Upper lobe of left lung (tissue), 6 donors: ENCODE measurements around the gene RASGRF2. TPM values are rescaled to one million over a fixed set of nuclear protein-coding genes. Genes with fewer than 3 reads are reported as not detected.

Experiments used
- ATAC-seq, 2 donors: fragments of 200-7000 bp; cut with Tn5 transposase; one replicate each; pipeline ENCODE4 v1.9.1; 2022; ENCODE audit warnings: mild to moderate bottlenecking in 2 of 2, moderate library complexity in 2 of 2; ENCODE audit not compliant: low FRiP score in 2 of 2
- DNase-seq, 2 donors: peaks; one replicate each; pipeline ENCODE4 v3.0.0-alpha.2; 2019 to 2020
- H3K27ac ChIP-seq, 4 donors: fragments of 200-600 bp; sonication (generic); one replicate each; pipeline ENCODE4 v1.5.1; 2016 to 2019
- H3K27me3 ChIP-seq, 4 donors: fragments of 200-600 bp; sonication (generic); one replicate each; pipeline ENCODE4 v1.5.1; 2017 to 2019
- H3K36me3 ChIP-seq, 4 donors: fragments of 200-600 bp; sonication (generic); one replicate each; pipeline ENCODE4 v1.5.1; 2016 to 2019
- H3K4me1 ChIP-seq, 4 donors: fragments of 200-600 bp; sonication (generic); one replicate each; pipeline ENCODE4 v1.5.1; 2018 to 2019
- H3K4me3 ChIP-seq, 4 donors: fragments of 200-600 bp; sonication (generic); one replicate each; pipeline ENCODE4 v1.5.1; 2017 to 2019; ENCODE audit warnings: mild to moderate bottlenecking in 2 of 4, moderate library complexity in 1 of 4
- H3K9me3 ChIP-seq, 4 donors: fragments of 200-600 bp; sonication (generic); one replicate each; pipeline ENCODE4 v1.5.1; 2018 to 2019
- CTCF ChIP-seq, 6 experiments: fragments of 450-650 bp in 4 of 6; fragments of 200-600 bp in 2 of 6; sonication (generic) in 2 of 6; IDR thresholded peaks; one replicate each; pipeline ENCODE4 v1.5.1; 2016 to 2019; ENCODE audit warnings: antibody characterized with exemption in 6 of 6
- EP300 ChIP-seq, 4 donors: sonication (generic); formaldehyde crosslinking; IDR thresholded peaks; one replicate each; pipeline ENCODE4 v1.5.1; 2017; ENCODE audit warnings: antibody characterized with exemption in 4 of 4, control low read depth in 2 of 4
- POLR2A ChIP-seq, 4 donors: fragments of 450-650 bp; IDR thresholded peaks; one replicate each; pipeline ENCODE4 v1.5.1; 2016 to 2017; ENCODE audit warnings: antibody characterized with exemption in 4 of 4, mild to moderate bottlenecking in 2 of 4
- POLR2AphosphoS5 ChIP-seq, 2 donors: sonication (generic); formaldehyde crosslinking; IDR thresholded peaks; one replicate each; pipeline ENCODE4 v1.5.1; 2017; ENCODE audit warnings: antibody characterized with exemption in 2 of 2
- WGBS, 2 donors: methylation state at CpG; one replicate each; pipeline ENCODE4 v1.1.5; 2017 to 2018; 5-methylcytosine and 5-hydroxymethylcytosine counted together
- total RNA-seq, 6 donors: library from RNA; depleted of rRNA in 4 of 6; stranded (reverse); fragments of >200 nt in 4 of 6; gene quantifications; one replicate each; pipeline versions ENCODE4 v1.1.0 to v1.2.1, GENCODE V29; 2016 to 2021
- donor health status: DM: no; HTN: no; CAD: no; lungs with moderate emphysema.
- donor health status: DM: no; HTN: yes; CAD: no; lungs with severe emphysema.

Gene RASGRF2
- total RNA-seq, 6 donors from 2014 or later: 1.5 to 10.5 (median 4.9) TPM

- no peak overlapping the region for H3K27ac ChIP-seq
- no peak for ATAC-seq
- WGBS, 2 donors: 90 to 93% methylated on average over 9 of the region's 9 CpGs
Measured at GRCh38 chr5:81164936-81165335, 204.8 kb downstream of the RASGRF2 start.

GRCh38 chr5:81165493-81166119, 205.4 kb downstream of the RASGRF2 start:
- H3K9me3 ChIP-seq: no peaks in the 10 kb centered on the region

More at GRCh38 chr5:81164936-81165335, 204.8 kb downstream of the RASGRF2 start:
- H3K27me3 ChIP-seq: no peaks in the 10 kb centered on the region
- DNase-seq: peak in 1 of 2 donors; percentile 4
- H3K4me3 ChIP-seq: no peak overlapping the region
- no peaks in the 10 kb centered on the region for H3K36me3 ChIP-seq
- H3K9me3 ChIP-seq: no peaks in the 10 kb centered on the region
- TF ChIP-seq POLR2AphosphoS5 (IDR thresholded peaks at IDR 0.05) (no peak), CTCF (IDR thresholded peaks at IDR 0.05) (no peak), POLR2A (IDR thresholded peaks at IDR 0.05) (no peak), EP300 (IDR thresholded peaks at IDR 0.05) (no peak)
- H3K4me1 ChIP-seq: peaks cover 0 to under 1% (median 0%) of the 10 kb centered on the region in 4 donors

DNA sequence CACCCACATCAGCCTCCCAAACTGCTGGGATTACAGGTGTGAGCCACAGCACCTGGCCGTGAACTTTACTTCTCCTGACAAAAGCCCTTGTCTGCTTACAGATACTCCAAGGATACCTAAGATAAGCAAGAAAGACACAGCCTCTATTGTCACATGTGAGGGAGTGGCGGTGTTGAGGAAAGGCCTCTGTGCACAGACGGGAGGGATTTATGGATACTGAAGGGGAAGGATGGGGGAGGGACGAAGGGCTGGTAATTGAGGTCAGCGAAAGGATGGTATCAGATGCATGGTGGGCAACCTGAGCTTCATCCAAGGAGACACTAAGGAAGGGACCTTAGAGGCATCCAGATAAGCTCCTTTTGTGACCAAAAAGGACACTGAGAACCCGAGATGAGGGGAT, 206.3 kb downstream of the RASGRF2 start:
- H3K27ac ChIP-seq: no peak overlapping the region
- WGBS, 2 donors: 91 to 93% methylated on average over 6 of the region's 6 CpGs
- no peaks in the 10 kb centered on the region for H3K36me3 ChIP-seq
- H3K27me3 ChIP-seq: no peaks in the 10 kb centered on the region
- ATAC-seq (no peak), DNase-seq (no peak)
- H3K4me1 ChIP-seq: peaks cover 0 to 4% (median 0%) of the 10 kb centered on the region in 4 donors
- no peak for TF ChIP-seq POLR2A (IDR thresholded peaks at IDR 0.05)
- TF ChIP-seq CTCF (IDR thresholded peaks at IDR 0.05): no peak
- TF ChIP-seq EP300 (IDR thresholded peaks at IDR 0.05): no peak
- TF ChIP-seq POLR2AphosphoS5 (IDR thresholded peaks at IDR 0.05): no peak
- H3K9me3 ChIP-seq: no peaks in the 10 kb centered on the region
- H3K4me3 ChIP-seq: no peak overlapping the region

More at GRCh38 chr5:81165493-81166119, 205.4 kb downstream of the RASGRF2 start:
- DNase-seq (peak in 1 of 2 donors; percentile 65), ATAC-seq (peak; percentile 70 to 71)
- no peaks in the 10 kb centered on the region for H3K27me3 ChIP-seq
- H3K27ac ChIP-seq: no peak overlapping the region
- H3K4me3 ChIP-seq: no peak overlapping the region
- no peaks in the 10 kb centered on the region for H3K36me3 ChIP-seq
- no peak for TF ChIP-seq EP300 (IDR thresholded peaks at IDR 0.05)
- TF ChIP-seq POLR2A (IDR thresholded peaks at IDR 0.05): no peak
- no peak for TF ChIP-seq POLR2AphosphoS5 (IDR thresholded peaks at IDR 0.05)
- TF ChIP-seq CTCF (IDR thresholded peaks at IDR 0.05): peak in 5 of 6 experiments; percentile 25 to 59 (median 52)
- WGBS, 2 donors: 41% methylated on average over 3 of the region's 3 CpGs
- H3K4me1 ChIP-seq: peaks cover 0 to 4% (median 0%) of the 10 kb centered on the region in 4 donors

- no peak for TF ChIP-seq POLR2AphosphoS5 (IDR thresholded peaks at IDR 0.05)
- TF ChIP-seq POLR2A (IDR thresholded peaks at IDR 0.05): no peak
- TF ChIP-seq CTCF (IDR thresholded peaks at IDR 0.05): no peak
- TF ChIP-seq EP300 (IDR thresholded peaks at IDR 0.05): no peak
- no peak overlapping the region for H3K27ac ChIP-seq
- no peaks in the 10 kb centered on the region for H3K9me3 ChIP-seq
- DNase-seq (no peak), ATAC-seq (no peak)
- H3K27me3 ChIP-seq: no peaks in the 10 kb centered on the region
- peaks cover 0 to 4% (median 0%) of the 10 kb centered on the region in 4 donors for H3K4me1 ChIP-seq
- no peaks in the 10 kb centered on the region for H3K36me3 ChIP-seq
- H3K4me3 ChIP-seq: no peak overlapping the region
- WGBS, 2 donors: 86 to 91% methylated on average over 3 to 4 of the region's 4 CpGs
Measured at GRCh38 chr5:81167078-81167477, 206.9 kb downstream of the RASGRF2 start.

DNA sequence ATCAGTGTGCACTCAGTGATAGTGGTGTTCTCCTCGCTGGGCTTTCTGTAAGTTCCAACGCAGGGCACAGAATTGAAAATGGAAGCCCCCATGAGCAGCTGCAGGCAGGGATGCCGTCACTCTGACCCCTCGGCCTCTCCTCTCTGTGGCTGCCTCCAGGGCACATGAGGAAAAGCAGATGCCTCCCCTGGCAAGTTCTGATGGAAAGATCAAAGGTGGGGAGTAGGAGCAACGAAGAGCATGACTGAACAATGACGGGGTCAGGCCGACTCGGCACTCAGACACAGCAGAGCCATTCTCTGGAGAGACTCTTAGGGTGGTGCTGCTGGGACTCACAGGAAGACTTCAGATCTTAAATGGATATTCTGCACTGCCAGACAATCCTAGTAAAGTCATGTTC, 207.4 kb downstream of the RASGRF2 start:
- Histone ChIP-seq H3K4me3 (no peak overlapping the region), H3K36me3 (no peaks in the 10 kb centered on the region), H3K4me1 (peaks cover 0 to 4% (median 0%) of the 10 kb centered on the region in 4 donors), H3K9me3 (no peaks in the 10 kb centered on the region), H3K27ac (no peak overlapping the region), H3K27me3 (no peaks in the 10 kb centered on the region)
- no peak for ATAC-seq
- DNase-seq: no peak
- no peak for TF ChIP-seq POLR2A (IDR thresholded peaks at IDR 0.05)
- TF ChIP-seq POLR2AphosphoS5 (IDR thresholded peaks at IDR 0.05): no peak
- TF ChIP-seq CTCF (IDR thresholded peaks at IDR 0.05): no peak
- no peak for TF ChIP-seq EP300 (IDR thresholded peaks at IDR 0.05)
- WGBS, 2 donors: 67 to 71% methylated on average over 8 of the region's 8 CpGs
